Spleen (tissue), 11 donors: ENCODE measurements around the gene RAB8B. TPM values are rescaled to one million over a fixed set of nuclear protein-coding genes. Genes with fewer than 3 reads are reported as not detected.
A peak's percentile ranks its signal among the peaks of the same experiment; 100 is the strongest.
"Not testable (repeated sequence)": the region's sequence is repeated elsewhere in the genome, so short reads cannot be mapped to it uniquely, and the experiment has no call there.

Experiments
- DNase-seq: peaks from one replicate; pipeline ENCODE4 v3.0.0-alpha.2; 2020
- H3K27ac ChIP-seq, 8 donors: fragments of 200-600 bp; sonication (generic) in 7 of 8; 1 replicate in 4 of 8; 2 replicates in 4 of 8; pipeline versions ENCODE4 v1.5.0 to v1.8.0; 2016 to 2021; ENCODE audit warnings: inconsistent platforms in 4 of 8, mild to moderate bottlenecking in 4 of 8, moderate library complexity in 1 of 8
- H3K27me3 ChIP-seq, 7 donors: fragments of 200-600 bp; sonication (generic) in 6 of 7; replicated peaks in 1 of 7; 1 replicate in 4 of 7; 2 replicates in 3 of 7; pipeline versions ENCODE4 v1.5.0 to v1.8.0; 2016 to 2021; ENCODE audit warnings: inconsistent platforms in 3 of 7, mild to moderate bottlenecking in 1 of 7
- H3K36me3 ChIP-seq, 6 donors: fragments of 200-600 bp; sonication (generic) in 5 of 6; 1 replicate in 4 of 6; 2 replicates in 2 of 6; pipeline versions ENCODE4 v1.5.0 to v1.8.0; 2016 to 2021; ENCODE audit warnings: inconsistent platforms in 2 of 6
- H3K4me1 ChIP-seq, 6 donors: fragments of 200-600 bp; sonication (generic) in 5 of 6; 1 replicate in 3 of 6; 2 replicates in 3 of 6; pipeline versions ENCODE4 v1.5.0 to v1.8.0; 2016 to 2021; ENCODE audit warnings: inconsistent platforms in 3 of 6
- H3K4me3 ChIP-seq, 8 donors: fragments of 200-600 bp; sonication (generic) in 7 of 8; 1 replicate in 4 of 8; 2 replicates in 4 of 8; pipeline versions ENCODE4 v1.5.0 to v1.8.0; 2016 to 2021; ENCODE audit warnings: inconsistent platforms in 4 of 8, mild to moderate bottlenecking in 4 of 8, moderate library complexity in 2 of 8
- H3K9me3 ChIP-seq, 8 donors: fragments of 200-600 bp; sonication (generic) in 7 of 8; 1 replicate in 4 of 8; 2 replicates in 4 of 8; pipeline versions ENCODE4 v1.5.0 to v1.8.0; 2016 to 2021; ENCODE audit warnings: inconsistent platforms in 4 of 8
- POLR2A ChIP-seq, 3 donors: fragments of 450-650 bp; IDR thresholded peaks; one replicate each; pipeline ENCODE4 v1.5.1; 2017; ENCODE audit warnings: antibody characterized with exemption in 3 of 3, mild to moderate bottlenecking in 1 of 3
- POLR2AphosphoS5 ChIP-seq, 3 donors: sonication (generic); formaldehyde crosslinking; IDR thresholded peaks; one replicate each; pipeline ENCODE4 v1.5.1; 2017; ENCODE audit warnings: antibody characterized with exemption in 3 of 3
- WGBS, 5 donors: extraction: QIAGEN DNeasy Blood & Tissue Kit in 3 of 5; methylation state at CpG; one replicate each; pipeline versions ENCODE4 v1.1.5 to v1.1.7; 2013 to 2018; 5-methylcytosine and 5-hydroxymethylcytosine counted together
- intact Hi-C: fragments of 100-400 bp; cut with DNase I; formaldehyde crosslinking; loops from one replicate; pipeline ENCODE4 v1.15.0; 2023; ENCODE audit warnings: low total_unique reads
- polyA plus RNA-seq, 3 donors: library from polyadenylated mRNA; stranded (reverse); fragments of 200-250 nt; gene quantifications; one replicate each; pipeline ENCODE4 v1.2.1, GENCODE V29; 2013
- total RNA-seq, 7 donors: library from RNA; depleted of rRNA in 3 of 7; stranded (reverse); fragments of >200 nt in 3 of 7; fragmentation: NEBNext Ultra II Directional in 4 of 7; extraction: Animal tissue kit (Norgen Biotek cat#: 25700) in 4 of 7; gene quantifications; one replicate each; pipeline versions ENCODE4 v1.1.0 to v1.2.1, GENCODE V29; 2016 to 2021
- TF ChIP-seq, protein P1 (sequence below), 11 experiments: fragments of 200-600 bp in 7 of 11; fragments of 450-650 bp in 4 of 11; sonication (generic) in 4 of 11; IDR thresholded peaks in 8 of 11; conservative IDR thresholded peaks in 3 of 11; 1 replicate in 7 of 11; 2 replicates in 4 of 11; pipeline versions ENCODE4 v1.4.0 to v1.8.0; 2016 to 2021; ENCODE audit warnings: antibody characterized with exemption in 11 of 11, inconsistent platforms in 4 of 11, mild to moderate bottlenecking in 1 of 11
- donor health status: healthy with polysubstance abuse.
- donor health status: DM: no; HTN: no; CAD: no; lungs with moderate emphysema.
- donor health status: DM: no; HTN: no; CAD: no.
- donor health status: Bipolar disorder and iron deficiency.
- donor health status: healthy.
- donor health status: DM: no; HTN: no; CAD: no.
- donor health status: DM: yes; HTN: yes; CAD: no.

The RAB8B gene
- total and polyA plus RNA-seq, 10 donors = 18.9 to 96.4 (median 64.2) TPM

DNA sequence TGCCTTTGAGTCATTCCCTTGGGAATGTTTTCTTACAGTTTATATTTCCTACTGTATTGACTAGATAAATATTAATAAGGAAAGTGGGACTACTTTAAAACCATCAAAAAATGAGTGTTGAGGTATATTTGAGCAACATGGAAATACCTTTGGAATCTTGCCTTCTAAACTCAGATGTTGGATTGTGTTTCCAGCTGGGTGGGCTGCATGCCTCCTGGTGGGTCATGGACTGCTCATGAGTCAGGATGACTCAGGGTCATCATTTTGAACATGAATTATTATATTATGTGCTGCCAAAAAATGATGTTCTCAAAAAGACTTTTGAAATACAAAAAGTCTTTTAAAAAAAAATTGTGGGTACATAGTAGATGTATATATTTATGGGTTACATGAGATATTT, 46.9 kb downstream of the RAB8B start:
- no peak for DNase-seq
- Histone ChIP-seq H3K27ac (peak overlapping the region in 1 of 8 donors; percentile 1), H3K4me1 (peaks cover 37 to 100% (median 81%) of the 10 kb centered on the region in 6 donors), H3K27me3 (no peaks in the 10 kb centered on the region), H3K9me3 (no peaks in the 10 kb centered on the region), H3K4me3 (no peak overlapping the region), H3K36me3 (no peaks in the 10 kb centered on the region)
- intact Hi-C loops = no loop called here
- TF ChIP-seq POLR2A (IDR thresholded peaks at IDR 0.05) (no peak), POLR2AphosphoS5 (IDR thresholded peaks at IDR 0.05) (no peak)
- TF ChIP-seq, protein P1, sequence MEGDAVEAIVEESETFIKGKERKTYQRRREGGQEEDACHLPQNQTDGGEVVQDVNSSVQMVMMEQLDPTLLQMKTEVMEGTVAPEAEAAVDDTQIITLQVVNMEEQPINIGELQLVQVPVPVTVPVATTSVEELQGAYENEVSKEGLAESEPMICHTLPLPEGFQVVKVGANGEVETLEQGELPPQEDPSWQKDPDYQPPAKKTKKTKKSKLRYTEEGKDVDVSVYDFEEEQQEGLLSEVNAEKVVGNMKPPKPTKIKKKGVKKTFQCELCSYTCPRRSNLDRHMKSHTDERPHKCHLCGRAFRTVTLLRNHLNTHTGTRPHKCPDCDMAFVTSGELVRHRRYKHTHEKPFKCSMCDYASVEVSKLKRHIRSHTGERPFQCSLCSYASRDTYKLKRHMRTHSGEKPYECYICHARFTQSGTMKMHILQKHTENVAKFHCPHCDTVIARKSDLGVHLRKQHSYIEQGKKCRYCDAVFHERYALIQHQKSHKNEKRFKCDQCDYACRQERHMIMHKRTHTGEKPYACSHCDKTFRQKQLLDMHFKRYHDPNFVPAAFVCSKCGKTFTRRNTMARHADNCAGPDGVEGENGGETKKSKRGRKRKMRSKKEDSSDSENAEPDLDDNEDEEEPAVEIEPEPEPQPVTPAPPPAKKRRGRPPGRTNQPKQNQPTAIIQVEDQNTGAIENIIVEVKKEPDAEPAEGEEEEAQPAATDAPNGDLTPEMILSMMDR (IDR thresholded peaks at IDR 0.05 in 8 of 11, conservative IDR thresholded peaks at IDR 0.05 in 3 of 11) = no peak

DNA sequence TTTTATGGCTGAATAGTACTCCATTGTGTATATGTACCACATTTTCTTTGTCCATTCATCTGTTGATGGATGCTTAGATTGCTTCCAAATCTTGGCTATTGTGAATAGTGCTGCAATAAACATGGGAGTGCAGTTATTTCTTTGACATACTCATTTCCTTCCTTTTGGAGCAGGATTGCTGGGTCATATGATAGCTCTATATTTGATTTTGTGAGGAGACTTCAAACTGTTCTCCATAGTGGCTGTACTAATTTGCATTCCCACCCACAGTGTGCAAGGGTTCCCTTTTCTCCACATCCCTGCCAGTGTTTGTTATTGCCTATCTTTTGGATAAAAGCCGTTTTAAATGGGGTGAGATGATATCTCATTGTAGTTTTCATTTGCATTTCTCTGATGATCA, 47.7 kb downstream of the RAB8B start:
- intact Hi-C loops, H3K27me3 ChIP-seq, DNase-seq, H3K36me3 ChIP-seq, H3K9me3 ChIP-seq, H3K27ac ChIP-seq, H3K4me3 ChIP-seq: not testable (repeated sequence)
- 46 to 66% (median 62%) methylated on average over 1 of the region's 1 CpG for WGBS, 5 donors
- H3K4me1 ChIP-seq = peaks cover 34 to 100% (median 73%) of the 10 kb centered on the region in 6 donors

DNA sequence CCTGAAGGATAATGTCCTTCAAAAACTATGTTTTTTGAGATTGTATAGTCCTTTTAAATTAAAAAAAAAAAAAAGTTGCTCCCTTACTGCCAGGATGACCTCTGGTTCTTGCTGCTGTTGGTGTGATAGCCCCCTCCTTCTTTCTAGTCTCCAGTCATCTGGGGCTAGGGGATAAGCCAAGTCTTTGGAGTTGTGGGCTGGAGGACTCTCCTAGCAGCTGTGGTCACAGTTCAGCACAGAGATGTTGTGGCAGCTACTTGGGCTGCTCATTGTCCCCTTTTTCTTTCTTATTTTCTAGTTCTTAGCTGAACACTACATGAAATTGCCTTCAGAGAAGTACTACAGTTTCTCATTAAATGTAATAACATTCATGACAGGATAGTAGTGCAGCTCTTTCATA, 48.8 kb downstream of the RAB8B start:
- peaks cover 25 to 99% (median 63%) of the 10 kb centered on the region in 6 donors for H3K4me1 ChIP-seq
- DNase-seq = no peak
- H3K27me3 ChIP-seq = no peaks in the 10 kb centered on the region
- no peak overlapping the region for H3K27ac ChIP-seq
- H3K9me3 ChIP-seq = no peaks in the 10 kb centered on the region
- no peak overlapping the region for H3K4me3 ChIP-seq
- H3K36me3 ChIP-seq = no peaks in the 10 kb centered on the region
- intact Hi-C loops = no loop called here
- TF ChIP-seq, protein P1 (IDR thresholded peaks at IDR 0.05 in 8 of 11, conservative IDR thresholded peaks at IDR 0.05 in 3 of 11) = no peak
- TF ChIP-seq POLR2A (IDR thresholded peaks at IDR 0.05) = no peak
- TF ChIP-seq POLR2AphosphoS5 (IDR thresholded peaks at IDR 0.05) = no peak

DNA sequence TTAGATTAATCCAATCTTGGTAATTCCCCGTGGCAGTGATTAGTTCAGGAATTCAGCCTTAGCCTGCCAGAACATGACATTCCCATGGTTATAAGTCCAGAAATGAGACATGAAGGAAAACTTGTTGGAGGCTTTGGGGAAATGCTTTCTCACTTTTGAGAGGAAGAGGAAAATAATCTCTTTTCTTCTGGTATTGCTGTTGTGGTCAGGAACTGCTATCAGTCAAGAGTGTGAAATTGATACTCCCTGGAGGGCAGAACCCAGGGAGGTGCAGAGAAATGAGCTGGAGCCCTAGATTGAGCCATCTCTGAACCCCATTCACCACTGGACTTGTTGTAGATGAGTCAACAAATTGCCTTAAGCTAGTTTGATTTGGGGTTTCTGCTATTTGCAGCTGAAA, 49.4 kb downstream of the RAB8B start:
- intact Hi-C loops = no loop called here
- H3K27ac ChIP-seq = peak overlapping the region in 3 of 8 donors; percentile 13 to 40 (median 30)
- DNase-seq = no peak
- H3K9me3 ChIP-seq = peaks cover 0 to 5% (median 2%) of the 10 kb centered on the region in 8 donors
- H3K36me3 ChIP-seq = no peaks in the 10 kb centered on the region
- peaks cover 21 to 99% (median 60%) of the 10 kb centered on the region in 6 donors for H3K4me1 ChIP-seq
- no peaks in the 10 kb centered on the region for H3K27me3 ChIP-seq
- no peak for TF ChIP-seq POLR2AphosphoS5 (IDR thresholded peaks at IDR 0.05)
- TF ChIP-seq, protein P1 (IDR thresholded peaks at IDR 0.05 in 8 of 11, conservative IDR thresholded peaks at IDR 0.05 in 3 of 11) = no peak
- no peak for TF ChIP-seq POLR2A (IDR thresholded peaks at IDR 0.05)
- no peak overlapping the region for H3K4me3 ChIP-seq
- 65 to 88% (median 73%) methylated on average over 1 of the region's 1 CpG for WGBS, 5 donors

DNA sequence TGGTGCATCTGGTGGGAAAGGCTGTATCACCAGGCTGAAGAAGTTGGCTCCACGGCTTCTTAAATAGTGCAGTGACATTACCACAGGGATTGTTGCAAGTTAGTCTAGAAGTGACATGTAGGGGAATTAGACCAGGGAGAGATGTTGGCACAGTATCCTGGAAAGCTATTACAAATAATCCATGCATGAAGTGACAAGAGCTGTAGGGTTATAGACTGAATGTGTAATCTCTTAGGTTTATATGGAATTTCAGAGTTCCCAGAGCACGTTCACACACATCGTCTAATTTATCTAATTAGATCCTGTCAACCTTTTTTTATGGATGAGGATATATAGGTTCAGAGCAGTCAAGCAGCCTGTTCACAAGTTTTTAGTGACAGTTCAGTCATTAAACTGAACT, 50.7 kb downstream of the RAB8B start:
- H3K27ac ChIP-seq = no peak overlapping the region
- H3K36me3 ChIP-seq = peaks cover 0 to 7% (median 0%) of the 10 kb centered on the region in 6 donors
- peaks cover 0 to 5% (median 2%) of the 10 kb centered on the region in 8 donors for H3K9me3 ChIP-seq
- H3K4me1 ChIP-seq = peaks cover 26 to 99% (median 61%) of the 10 kb centered on the region in 6 donors
- TF ChIP-seq, protein P1 (IDR thresholded peaks at IDR 0.05 in 8 of 11, conservative IDR thresholded peaks at IDR 0.05 in 3 of 11) = no peak
- no peak for TF ChIP-seq POLR2AphosphoS5 (IDR thresholded peaks at IDR 0.05)
- TF ChIP-seq POLR2A (IDR thresholded peaks at IDR 0.05) = no peak
- DNase-seq = no peak
- intact Hi-C loops = no loop called here
- no peak overlapping the region for H3K4me3 ChIP-seq
- WGBS, 5 donors = 86 to 93% (median 91%) methylated on average over 3 of the region's 3 CpGs
- no peaks in the 10 kb centered on the region for H3K27me3 ChIP-seq
